Adrenal gland (tissue), 12 donors: ENCODE results near the gene FAM131C. TPM values are rescaled to one million over a fixed set of nuclear protein-coding genes. Genes with fewer than 3 reads are reported as not detected.
A peak's percentile ranks its signal among the peaks of the same experiment; 100 is the strongest.
"Not testable (repeated sequence)": the region's sequence is repeated elsewhere in the genome, so short reads cannot be mapped to it uniquely, and the experiment has no call there.

ENCODE experiments used
- DNase-seq, 7 donors: peaks; one replicate each; pipeline ENCODE4 v3.0.0-alpha.2; 2019 to 2020
- H3K27ac ChIP-seq, 5 donors: fragments of 200-600 bp; sonication (generic) in 4 of 5; 1 replicate in 3 of 5; 2 replicates in 2 of 5; pipeline versions ENCODE4 v1.5.1 to v1.8.0; 2016 to 2020; ENCODE audit warnings: mild to moderate bottlenecking in 1 of 5
- H3K27me3 ChIP-seq: fragments of 200-600 bp; 2 replicates; pipeline ENCODE4 v1.8.0; 2021
- H3K36me3 ChIP-seq, 2 donors: fragments of 200-600 bp; replicated peaks in 1 of 2; 1 replicate in 1 of 2; 2 replicates in 1 of 2; pipeline versions ENCODE4 v1.5.1 to v1.8.0; 2018 to 2022
- H3K4me1 ChIP-seq, 2 donors: fragments of 200-600 bp; replicated peaks in 1 of 2; 1 replicate in 1 of 2; 2 replicates in 1 of 2; pipeline versions ENCODE4 v1.5.1 to v1.8.0; 2018 to 2021
- H3K4me3 ChIP-seq, 4 donors: fragments of 200-600 bp; sonication (generic) in 3 of 4; one replicate each; pipeline ENCODE4 v1.5.1; 2016 to 2018
- H3K9me3 ChIP-seq, 3 donors: fragments of 200-600 bp; sonication (generic) in 1 of 3; replicated peaks in 1 of 3; 1 replicate in 2 of 3; 2 replicates in 1 of 3; pipeline versions ENCODE4 v1.5.1 to v1.8.0; 2016 to 2021
- CTCF ChIP-seq, 6 experiments: fragments of 450-650 bp in 4 of 6; fragments of 200-600 bp in 2 of 6; sonication (generic) in 1 of 6; IDR thresholded peaks; 1 replicate in 5 of 6; 2 replicates in 1 of 6; pipeline versions ENCODE4 v1.5.1 to v1.8.0; 2016 to 2021; ENCODE audit warnings: antibody characterized with exemption in 6 of 6, mild to moderate bottlenecking in 2 of 6, moderate library complexity in 1 of 6
- POLR2A ChIP-seq, 2 donors: fragments of 450-650 bp; IDR thresholded peaks; one replicate each; pipeline ENCODE4 v1.6.1; 2017; ENCODE audit warnings: antibody characterized with exemption in 2 of 2, mild to moderate bottlenecking in 2 of 2, moderate library complexity in 1 of 2
- WGBS, 4 donors: extraction: QIAGEN DNeasy Blood & Tissue Kit in 2 of 4; methylation state at CpG; one replicate each; pipeline versions ENCODE4 v1.1.5 to v1.1.7; 2013 to 2017; 5-methylcytosine and 5-hydroxymethylcytosine counted together
- intact Hi-C, 2 donors: fragments of 100-400 bp; cut with DNase I; formaldehyde crosslinking; loops; one replicate each; pipeline versions ENCODE4 v1.14.1 to v1.15.0; 2022 to 2023
- polyA plus RNA-seq, 3 donors: library from polyadenylated mRNA; stranded (reverse); fragments of 200-250 nt in 2 of 3; fragments of 350-450 nt in 1 of 3; fragmentation: Illumina TruSeq in 1 of 3; extraction: RNeasy Lipid Tissue Mini Kit (QIAGEN cat#74804) in 1 of 3; gene quantifications; one replicate each; pipeline ENCODE4 v1.2.3, GENCODE V29; 2013 to 2014
- total RNA-seq, 9 donors: library from RNA; depleted of rRNA in 4 of 9; stranded (reverse); fragments of >200 nt in 4 of 9; fragments of 120-200 nt in 1 of 9; fragmentation: NEBNext Ultra II Directional in 1 of 9; extraction: Animal tissue kit (Norgen Biotek cat#: 25700) in 1 of 9; gene quantifications; one replicate each; pipeline versions ENCODE4 v1.1.0 to v1.2.4, GENCODE V29; 2013 to 2023
- donor health status: healthy with polysubstance abuse.
- donor health status: Bipolar disorder and iron deficiency.
- donor health status: DM: yes; HTN: yes; CAD: no.
- donor health status: DM: no; HTN: no; CAD: no.
- donor health status: DM: no; HTN: no; CAD: no.
- donor health status: DM: yes; HTN: yes; CAD: no.

FAM131C gene
- total and polyA plus RNA-seq, 12 donors: 3.0 to 12.0 (median 4.9) TPM

GRCh38 chr1:16056521-16056912, 16.9 kb downstream of the FAM131C start:
- not testable (repeated sequence) for H3K4me1 ChIP-seq, H3K36me3 ChIP-seq, DNase-seq, H3K27ac ChIP-seq, H3K4me3 ChIP-seq, H3K9me3 ChIP-seq, H3K27me3 ChIP-seq
- 45 to 57% (median 51%) methylated on average over 2 to 4 of the region's 4 CpGs for WGBS, 4 donors
- intact Hi-C loops: loop anchor here (5.0 to 10.0 kb wide), 2 partner anchors 44 to 52 kb away; partner anchors contain the start of gene SRARP (in 1 of the 2)

DNA sequence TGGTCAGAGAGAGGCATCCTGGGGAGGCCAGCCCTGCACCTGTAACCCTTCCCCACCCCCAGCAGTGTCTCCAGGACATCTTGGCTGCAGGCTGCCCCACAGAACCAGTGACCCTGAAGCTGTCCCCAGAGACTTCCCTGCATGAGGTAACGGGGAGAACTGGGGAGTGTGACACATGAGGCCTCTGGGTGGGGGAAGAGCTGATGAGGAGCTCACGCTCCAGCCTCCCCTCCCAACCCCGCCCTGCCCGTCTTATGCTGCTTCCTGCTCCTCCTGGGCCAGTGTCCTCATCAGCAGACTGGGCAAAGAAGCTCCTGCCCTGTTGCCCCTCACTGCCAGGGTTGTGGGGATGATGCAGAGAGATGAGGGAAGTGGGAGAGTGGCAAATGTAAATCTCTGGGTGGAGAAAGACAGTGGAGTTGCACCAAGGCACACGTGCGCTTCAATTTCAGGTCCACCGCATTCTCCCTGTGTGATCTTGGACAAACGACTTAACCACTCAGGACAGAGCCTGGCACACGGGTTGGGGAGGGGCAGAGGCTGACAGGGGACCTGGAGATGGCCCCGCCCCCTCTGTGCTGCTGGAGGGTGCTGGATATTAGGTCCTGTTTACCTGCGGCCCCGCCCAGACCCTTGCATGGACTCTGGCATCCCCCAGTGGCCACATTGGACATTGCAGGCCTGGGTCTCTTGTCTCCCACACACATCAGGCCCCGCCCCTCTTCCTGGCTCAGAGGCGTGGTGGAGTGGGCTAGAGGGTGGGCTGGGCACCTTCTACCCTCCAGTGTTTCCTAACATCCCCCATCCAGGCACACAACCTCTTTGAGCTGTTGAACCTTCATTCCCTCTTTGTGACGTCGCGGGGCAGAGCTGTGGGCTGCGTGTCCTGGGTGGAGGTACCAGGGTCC, 17.6 kb downstream of the FAM131C start:
- Histone ChIP-seq H3K4me3 (no peak overlapping the region), H3K27ac (no peak overlapping the region), H3K4me1 (peaks cover 0 to 5% of the 10 kb centered on the region in 2 donors), H3K36me3 (no peaks in the 10 kb centered on the region), H3K9me3 (no peaks in the 10 kb centered on the region), H3K27me3 (no peaks in the 10 kb centered on the region)
- peak; percentile 78 to 95 (median 87) for DNase-seq
- peak; percentile 89 to 99 (median 94) for TF ChIP-seq CTCF (IDR thresholded peaks at IDR 0.05)
- TF ChIP-seq POLR2A (IDR thresholded peaks at IDR 0.05): no peak
- WGBS, 4 donors: 32 to 45% (median 36%) methylated on average over 14 to 18 of the region's 18 CpGs
- intact Hi-C loops: loop anchor here (5.0 to 10.0 kb wide), 2 partner anchors 44 to 51 kb away; partner anchors contain the start of gene SRARP (in 1 of the 2)

DNA sequence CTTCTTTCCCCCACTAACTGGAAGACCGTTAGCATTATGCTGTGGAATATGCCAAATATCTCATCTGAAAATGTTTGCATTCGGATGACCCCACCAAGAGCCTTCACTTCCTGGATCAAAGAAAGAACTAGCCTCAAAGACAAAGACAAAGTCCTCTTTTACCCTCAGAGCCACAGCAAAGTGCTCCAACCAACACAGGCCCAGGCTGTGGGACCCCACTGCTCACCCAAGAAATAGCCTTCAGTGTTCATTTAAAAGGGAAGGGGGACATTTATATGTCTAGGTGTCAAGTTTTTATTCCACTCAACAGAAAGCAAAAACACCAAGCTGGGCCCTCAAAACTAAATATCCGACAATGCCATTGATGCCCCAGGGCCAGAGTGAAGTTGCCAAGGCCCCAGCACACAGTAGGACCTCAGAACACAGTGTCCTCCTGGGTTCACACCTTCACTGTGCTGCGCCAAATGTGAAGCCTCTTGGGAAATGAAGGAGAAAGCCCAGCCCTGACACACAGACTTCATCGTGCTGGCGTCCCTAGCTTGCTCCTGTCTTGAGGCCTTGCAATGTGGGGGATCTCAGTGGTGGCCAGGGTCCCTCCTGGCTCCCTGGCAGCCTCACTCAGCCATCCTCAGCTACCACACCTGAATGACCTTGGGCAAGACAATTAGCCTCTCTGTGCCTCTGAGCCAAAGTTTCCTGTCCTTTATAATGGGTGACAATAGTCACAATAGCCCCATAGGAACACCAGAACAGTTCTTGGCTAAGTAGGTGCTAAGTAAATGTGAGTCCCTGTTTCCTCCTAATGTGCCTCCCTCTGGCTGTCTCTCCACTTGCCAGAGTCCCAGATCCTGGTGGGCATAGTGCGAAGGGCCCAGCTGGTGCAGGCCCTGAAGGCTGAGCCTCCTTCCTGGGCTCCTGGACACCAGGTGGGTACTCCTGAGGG, 18.6 kb downstream of the FAM131C start:
- H3K27me3 ChIP-seq: no peaks in the 10 kb centered on the region
- WGBS, 4 donors: 82 to 91% (median 86%) methylated on average over 6 to 7 of the region's 7 CpGs
- H3K4me3 ChIP-seq: no peak overlapping the region
- no peak for DNase-seq
- H3K36me3 ChIP-seq: no peaks in the 10 kb centered on the region
- H3K4me1 ChIP-seq: peaks cover 0 to 5% of the 10 kb centered on the region in 2 donors
- H3K27ac ChIP-seq: no peak overlapping the region
- TF ChIP-seq POLR2A (IDR thresholded peaks at IDR 0.05) (no peak), CTCF (IDR thresholded peaks at IDR 0.05) (no peak)
- intact Hi-C loops: loop anchor here (5.0 to 10.0 kb wide), 2 partner anchors 43 to 50 kb away; partner anchors contain the start of gene SRARP (in 1 of the 2)
- no peaks in the 10 kb centered on the region for H3K9me3 ChIP-seq

DNA sequence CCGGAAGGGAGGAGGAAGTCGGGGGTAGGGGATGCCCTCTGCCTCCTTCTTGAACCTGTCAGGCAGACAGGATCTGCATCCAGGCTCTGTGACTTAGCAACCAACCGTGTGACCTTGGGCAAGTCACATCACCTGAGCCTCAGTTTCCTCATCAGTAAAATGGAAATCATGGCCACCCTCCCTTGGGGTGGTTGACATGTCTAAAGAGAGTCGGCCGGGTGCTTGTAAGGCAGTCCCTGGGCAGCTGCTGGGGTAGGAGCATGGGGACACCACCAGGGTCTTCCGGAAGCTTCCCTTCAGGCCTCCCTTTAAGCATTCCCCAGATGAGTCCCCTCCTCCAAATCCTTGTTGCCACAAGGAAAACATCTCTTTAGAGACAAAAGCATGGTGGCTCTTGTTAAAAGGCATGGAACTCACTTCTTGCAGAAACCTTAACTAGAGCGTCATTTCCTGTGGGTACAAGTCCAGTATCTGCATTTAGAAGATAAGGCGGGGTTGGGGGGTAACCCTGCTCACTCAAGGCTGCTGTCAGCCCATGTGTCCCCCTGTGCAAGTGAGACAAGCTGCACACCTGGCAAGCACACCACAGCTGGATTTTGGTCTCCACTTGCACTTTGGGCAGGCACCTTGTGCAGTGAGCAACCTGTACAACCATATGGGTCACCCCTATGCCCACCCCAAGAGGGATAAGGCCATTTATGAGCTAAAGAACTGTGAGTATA, 19.5 kb downstream of the FAM131C start:
- DNase-seq: no peak
- no peak overlapping the region for H3K27ac ChIP-seq
- H3K9me3 ChIP-seq: no peaks in the 10 kb centered on the region
- H3K27me3 ChIP-seq: no peaks in the 10 kb centered on the region
- H3K36me3 ChIP-seq: no peaks in the 10 kb centered on the region
- WGBS, 4 donors: 64 to 88% (median 78%) methylated on average over 2 to 8 of the region's 8 CpGs
- peaks cover 0 to 5% of the 10 kb centered on the region in 2 donors for H3K4me1 ChIP-seq
- no peak overlapping the region for H3K4me3 ChIP-seq
- TF ChIP-seq CTCF (IDR thresholded peaks at IDR 0.05): no peak
- TF ChIP-seq POLR2A (IDR thresholded peaks at IDR 0.05): no peak
- intact Hi-C loops: loop anchor here in 1 of 2 donors (10.0 kb wide), 1 partner anchor 49 kb away; the partner anchor contains the start of gene SRARP

DNA sequence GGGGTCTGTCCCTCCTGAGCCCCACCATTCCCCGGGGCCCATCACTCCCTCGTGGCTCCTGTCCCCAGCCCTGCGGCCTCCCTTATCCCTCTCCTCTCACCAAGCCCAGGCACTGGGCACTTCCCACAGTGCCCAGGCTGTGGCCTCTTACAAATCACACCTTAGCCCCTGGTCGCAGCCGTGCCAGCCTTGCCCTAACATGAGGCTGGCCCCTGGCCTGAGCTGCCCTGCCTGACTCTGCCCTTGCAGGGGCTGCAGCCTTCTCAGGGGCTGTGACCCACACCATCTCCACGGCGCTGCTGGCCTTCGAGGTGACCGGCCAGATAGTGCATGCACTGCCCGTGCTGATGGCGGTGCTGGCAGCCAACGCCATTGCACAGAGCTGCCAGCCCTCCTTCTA, 21.5 kb downstream of the FAM131C start:
- 67 to 76% (median 73%) methylated on average over 5 to 12 of the region's 12 CpGs; no CpG with 5 or more reads in 1 of the 4 donors for WGBS, 4 donors
- intact Hi-C loops: loop anchor here in 1 of 2 donors (10.0 kb wide), 1 partner anchor 47 kb away; the partner anchor contains the start of gene SRARP
- peak in 1 of 7 donors; percentile 30 for DNase-seq

More for the DNA sequence above, 21.5 kb downstream of the FAM131C start:
- H3K27ac ChIP-seq, H3K36me3 ChIP-seq, H3K9me3 ChIP-seq, H3K4me1 ChIP-seq, H3K4me3 ChIP-seq, H3K27me3 ChIP-seq: not testable (repeated sequence)
